Forelimb muscle (tissue), 1 donor: ENCODE results near the gene SHMT2. TPM values are rescaled to one million over a fixed set of nuclear protein-coding genes. Genes with fewer than 3 reads are reported as not detected.

Experiments
- DNase-seq: peaks from one replicate; pipeline ENCODE4 v3.0.0-alpha.2; 2013; ENCODE audit warnings: low read depth
- polyA plus RNA-seq: library from polyadenylated mRNA; unstranded; fragments of 120-200 nt; gene quantifications from one replicate; pipeline ENCODE4 v1.2.1, GENCODE V29; 2013; ENCODE audit not compliant: insufficient read length

The SHMT2 gene
- polyA plus RNA-seq, 1 donor, result 64.4 TPM

DNA sequence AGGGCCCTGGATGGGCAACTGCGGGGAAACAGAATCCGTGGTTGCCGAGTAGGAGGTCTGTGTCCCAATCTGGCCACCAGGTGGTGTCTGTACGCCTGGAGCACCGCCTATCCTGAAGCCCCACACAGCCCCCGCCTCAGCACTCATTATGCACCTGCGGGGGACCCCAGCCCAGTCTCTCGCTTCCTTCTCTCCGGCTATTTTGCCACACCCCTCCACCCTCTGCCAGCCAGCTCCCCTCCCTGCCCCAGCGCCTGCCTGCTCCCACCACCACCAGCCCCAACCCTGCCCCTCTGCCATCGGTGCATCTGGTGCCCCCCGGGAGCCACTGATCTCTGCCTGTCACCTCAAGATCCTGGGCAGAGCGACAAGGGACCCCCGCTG lies 15.1 kb upstream of the SHMT2 start:
- DNase-seq, result no peak

- DNase-seq, result no peak
Observed at GRCh38 chr12:57215065-57215464, 14.4 kb upstream of the SHMT2 start.

- DNase-seq, result no peak
Observed at GRCh38 chr12:57215668-57216013, 13.9 kb upstream of the SHMT2 start.

GRCh38 chr12:57216014-57216911 lies 13.2 kb upstream of the SHMT2 start, which contains the start of gene NXPH4:
TSS of gene NXPH4 (plus strand) at chr12:57216794. CDS start at chr12:57216970, 176 bp downstream.
- no peak for DNase-seq

DNA sequence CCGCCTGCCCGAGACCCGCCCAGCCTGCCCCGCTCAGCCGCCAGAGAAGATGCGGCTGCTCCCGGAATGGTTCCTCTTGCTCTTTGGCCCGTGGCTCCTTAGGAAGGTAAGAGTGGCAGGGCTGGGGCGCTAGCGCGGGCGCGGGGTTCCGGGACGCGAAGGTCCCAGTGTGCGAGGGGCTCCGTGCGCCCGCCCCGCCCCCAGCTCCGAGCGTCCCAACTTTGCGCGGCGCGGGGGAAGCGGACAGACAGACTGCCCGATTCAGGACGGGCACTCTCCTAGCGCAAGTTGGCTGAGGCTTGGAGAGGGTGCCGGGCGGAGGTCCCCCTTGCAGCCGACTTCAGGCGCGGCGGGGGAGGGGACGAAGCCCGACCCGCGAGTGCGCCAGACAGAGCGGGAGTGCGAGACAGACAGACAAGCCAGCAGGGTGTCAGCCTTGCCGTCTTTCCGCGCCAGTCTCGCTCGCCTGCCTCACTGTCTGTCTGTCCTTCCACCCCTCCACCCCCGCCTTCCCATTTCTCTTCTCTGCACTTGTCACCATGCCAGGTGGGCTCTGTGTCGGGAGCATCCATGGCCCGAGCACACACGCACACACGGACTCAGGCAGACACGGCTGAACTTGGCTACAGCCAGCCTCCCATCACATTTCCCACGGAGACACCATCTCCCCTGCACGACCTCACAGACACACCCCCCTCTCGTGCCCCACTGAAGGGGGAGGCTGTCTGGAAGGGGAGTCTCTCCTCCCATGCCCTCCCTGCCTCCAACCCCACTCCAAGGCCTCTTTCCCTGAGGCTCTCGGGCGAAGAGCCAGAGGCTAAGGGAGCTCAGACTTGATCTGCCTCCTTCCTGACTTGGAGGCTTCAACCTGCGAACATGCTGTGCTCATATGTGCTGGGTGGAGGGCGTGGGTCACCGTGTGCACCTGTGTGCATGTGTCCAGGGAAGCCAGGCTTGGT lies 12.3 kb upstream of the SHMT2 start:
- no peak for DNase-seq

- DNase-seq, result no peak
Observed at GRCh38 chr12:57218030-57218853, 11.3 kb upstream of the SHMT2 start.

DNA sequence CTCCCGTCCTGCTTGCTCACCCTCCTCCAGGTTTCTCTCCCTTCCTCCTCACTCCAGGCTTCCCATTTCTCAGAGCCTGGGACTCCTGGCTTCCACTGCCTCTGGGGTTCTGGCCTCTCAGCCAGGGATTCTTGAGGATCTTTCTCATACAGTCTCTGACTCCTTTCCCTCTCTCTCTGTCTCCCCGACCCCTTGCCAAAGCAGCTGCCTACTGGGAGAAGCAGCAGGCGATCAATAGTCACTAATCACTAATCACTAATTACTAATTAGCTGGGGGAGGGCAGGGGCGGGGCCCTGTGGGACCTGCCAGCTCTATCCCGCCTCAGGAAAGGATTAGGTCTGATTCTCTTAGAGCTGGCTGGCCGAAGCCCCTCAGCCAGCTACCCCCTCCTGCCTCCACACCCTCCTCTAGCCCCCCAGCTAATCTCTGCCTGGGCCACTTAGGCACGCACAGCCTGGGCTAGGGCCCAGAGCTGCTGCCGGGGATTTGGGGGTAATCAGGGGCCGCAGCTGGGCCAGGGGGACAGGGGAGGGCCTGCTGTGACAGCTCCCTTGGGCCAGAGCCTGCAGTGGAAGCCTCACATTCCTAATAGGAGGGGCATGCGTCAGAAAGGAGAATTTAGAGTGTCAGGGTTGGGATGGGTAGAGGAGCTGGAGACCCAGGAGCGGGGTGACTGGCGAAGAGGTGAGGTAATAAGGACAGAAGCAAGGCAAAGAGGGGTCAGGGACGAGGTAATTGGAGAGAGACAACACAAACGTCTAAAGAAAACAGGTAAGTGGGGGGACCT lies 10.1 kb upstream of the SHMT2 start:
- DNase-seq, result no peak

DNA sequence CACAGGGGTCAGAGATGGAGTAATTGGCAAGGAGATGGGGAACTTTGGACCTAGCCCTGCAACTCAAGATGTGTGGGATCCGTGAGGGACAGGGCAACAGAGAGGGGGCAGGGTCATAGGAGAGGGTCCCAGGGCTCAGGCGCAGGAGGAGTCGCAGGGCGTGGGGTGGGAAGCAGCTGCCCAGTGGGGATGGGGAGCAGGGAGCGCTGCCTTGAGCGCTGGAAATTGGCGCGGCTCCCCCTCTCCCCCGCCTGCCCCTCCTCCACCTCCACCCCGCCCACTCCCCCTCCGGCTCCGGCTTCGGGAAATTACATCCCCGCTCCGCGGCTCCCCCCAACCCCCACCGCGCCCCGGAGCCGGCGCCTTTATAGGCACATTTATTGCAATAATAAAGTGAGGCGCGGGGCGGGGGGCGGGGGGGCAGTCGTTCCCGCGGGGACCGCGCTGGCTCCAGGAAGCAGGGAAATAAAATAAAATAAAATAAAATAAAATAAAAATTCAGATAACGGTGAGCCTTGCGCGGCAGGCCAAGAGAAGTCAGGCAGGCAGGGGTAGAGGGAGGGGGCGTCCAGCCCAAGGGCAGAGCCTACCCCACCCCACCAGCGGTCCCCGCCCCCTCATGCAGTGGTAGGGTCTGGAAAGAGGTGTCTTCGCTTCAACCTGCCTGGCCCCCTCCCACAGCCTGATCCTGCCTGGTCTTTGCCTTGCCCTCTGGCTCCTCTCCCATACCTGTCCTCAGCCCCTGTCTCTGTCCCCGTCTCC lies 9.3 kb upstream of the SHMT2 start:
- DNase-seq, result no peak

GRCh38 chr12:57220770-57221168 lies 8.7 kb upstream of the SHMT2 start:
- DNase-seq, result no peak

GRCh38 chr12:57221169-57221917 lies 8.2 kb upstream of the SHMT2 start:
- DNase-seq, result no peak

DNA sequence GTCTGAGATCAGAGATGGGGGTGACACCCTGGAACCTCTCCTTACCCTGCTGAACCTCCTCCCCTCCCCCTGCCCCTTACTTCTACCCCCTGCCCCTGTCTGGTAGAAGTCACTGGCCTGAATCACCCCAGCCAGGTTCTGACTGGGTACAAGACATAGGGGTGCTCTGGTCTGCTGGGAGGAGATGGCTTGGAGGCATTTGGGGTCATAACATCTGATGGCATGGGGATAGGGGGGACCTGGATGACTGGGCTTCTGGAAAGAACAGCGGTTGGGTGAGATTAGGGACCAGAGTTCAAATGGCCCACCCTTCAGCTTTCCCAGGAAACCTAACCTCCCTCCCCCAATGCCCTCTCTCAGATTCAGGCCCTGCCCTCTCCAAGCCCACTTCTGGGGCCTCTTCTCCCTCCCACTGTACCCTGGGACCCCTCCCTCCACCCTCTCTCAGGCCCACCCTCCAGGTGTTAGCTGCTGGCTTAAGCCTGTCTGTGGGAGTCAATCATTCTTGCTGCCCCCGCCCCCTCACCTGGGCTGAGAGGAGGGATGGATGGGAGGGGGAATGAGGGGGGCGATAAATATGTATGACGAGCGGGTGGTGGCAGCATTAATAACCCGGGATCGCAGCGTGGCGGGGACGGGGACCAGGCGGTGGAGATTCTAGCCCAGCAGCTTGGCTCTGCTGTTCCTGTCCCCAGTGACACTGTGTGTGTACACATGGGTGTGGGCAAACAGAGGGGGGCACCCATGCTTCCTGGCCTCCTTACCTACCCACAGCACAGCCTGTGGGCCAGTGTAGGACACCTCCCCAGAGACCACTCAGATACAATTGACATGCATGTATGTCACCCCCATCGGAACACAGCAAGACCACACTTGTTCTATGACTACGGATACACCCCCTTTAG lies 7.0 kb upstream of the SHMT2 start:
- DNase-seq, result no peak

GRCh38 chr12:57223191-57224165 lies 6.0 kb upstream of the SHMT2 start:
- no peak for DNase-seq

GRCh38 chr12:57224278-57224972 lies 5.1 kb upstream of the SHMT2 start:
- no peak for DNase-seq

GRCh38 chr12:57224973-57225679 lies 4.4 kb upstream of the SHMT2 start:
- DNase-seq, result no peak

- DNase-seq, result no peak
Observed at GRCh38 chr12:57225680-57226210, 3.8 kb upstream of the SHMT2 start.
